Heart right ventricle (tissue), 16 donors: ENCODE results near the gene TNFAIP2. TPM values are rescaled to one million over a fixed set of nuclear protein-coding genes. Genes with fewer than 3 reads are reported as not detected.
"Not testable (repeated sequence)": the region's sequence is repeated elsewhere in the genome, so short reads cannot be mapped to it uniquely, and the experiment has no call there.

Experiments used
- ATAC-seq, 8 donors: fragments of 200-7000 bp; cut with Tn5 transposase; one replicate each; pipeline ENCODE4 v1.9.1; 2020; ENCODE audit warnings: mild to moderate bottlenecking in 8 of 8, moderate library complexity in 8 of 8, moderate number of reproducible peaks in 1 of 8
- DNase-seq, 2 donors: peaks; one replicate each; pipeline ENCODE4 v3.0.0-alpha.2; 2020
- H3K27ac ChIP-seq, 10 donors: fragments of 200-600 bp; sonication (generic) in 2 of 10; one replicate each; pipeline versions ENCODE4 v1.5.0 to v1.8.0; 2020 to 2022; ENCODE audit warnings: mild to moderate bottlenecking in 3 of 10
- H3K27me3 ChIP-seq, 7 donors: fragments of 200-600 bp; one replicate each; pipeline ENCODE4 v1.8.0; 2021 to 2022; ENCODE audit warnings: mild to moderate bottlenecking in 2 of 7
- H3K36me3 ChIP-seq, 9 donors: fragments of 200-600 bp; sonication (generic) in 1 of 9; one replicate each; pipeline versions ENCODE4 v1.5.0 to v1.8.0; 2020 to 2022; ENCODE audit warnings: mild to moderate bottlenecking in 2 of 9
- H3K4me1 ChIP-seq, 9 donors: fragments of 200-600 bp; sonication (generic) in 1 of 9; one replicate each; pipeline versions ENCODE4 v1.5.0 to v1.8.0; 2020 to 2022; ENCODE audit warnings: mild to moderate bottlenecking in 4 of 9
- H3K4me3 ChIP-seq, 10 donors: fragments of 200-600 bp; sonication (generic) in 2 of 10; one replicate each; pipeline versions ENCODE4 v1.5.0 to v1.8.0; 2020 to 2022; ENCODE audit warnings: mild to moderate bottlenecking in 7 of 10, moderate library complexity in 2 of 10
- H3K9me3 ChIP-seq, 11 donors: fragments of 200-600 bp in 10 of 11; sonication (generic) in 2 of 11; one replicate each; pipeline versions ENCODE4 v1.5.0 to v1.8.0; 2013 to 2022; ENCODE audit warnings: mild to moderate bottlenecking in 2 of 11, control low read depth in 1 of 11, moderate library complexity in 1 of 11
- CTCF ChIP-seq, 9 donors: fragments of 200-600 bp; sonication (generic) in 2 of 9; IDR thresholded peaks; one replicate each; pipeline versions ENCODE4 v1.5.0 to v1.8.0; 2021 to 2022; ENCODE audit warnings: antibody characterized with exemption in 9 of 9, mild to moderate bottlenecking in 5 of 9, moderate library complexity in 1 of 9
- WGBS, 2 donors: extraction: QIAGEN DNeasy Blood & Tissue Kit; methylation state at CpG; one replicate each; pipeline ENCODE4 v1.1.7; 2013; ENCODE audit warnings: inconsistent platforms in 1 of 2; 5-methylcytosine and 5-hydroxymethylcytosine counted together
- intact Hi-C, 10 donors: fragments of 100-400 bp; cut with DNase I; formaldehyde crosslinking; loops; one replicate each; pipeline versions ENCODE4 v1.11.1 to v1.14.2; 2022
- polyA plus RNA-seq, 2 donors: library from polyadenylated mRNA; stranded (reverse); fragments of 200-250 nt; gene quantifications; one replicate each; pipeline ENCODE4 v1.2.3, GENCODE V29; 2013
- total RNA-seq, 10 donors: library from RNA; stranded (reverse); fragmentation: NEBNext Ultra II Directional in 3 of 10; extraction: Animal tissue kit (Norgen Biotek cat#: 25700) in 3 of 10; gene quantifications; one replicate each; pipeline versions ENCODE4 v1.2.1 to v1.2.4, GENCODE V29; 2021 to 2023
- donor health status: Arrhythmogenic right ventricular cardiomyopathy.
- donor health status: ischemic (EF 13 %, LVEDD 7.1; RV severe dilation, severe dysfunction).
- donor health status: healthy with polysubstance abuse.
- donor health status: DM: no; HTN: yes; CAD: no.
- donor health status: DM: no; HTN: no; CAD: no.
- donor health status: ischemic (EF 25% LVEDD 6.9; RV normal size, moderate dysfunction).
- donor health status: ischemic (EF 25% LVEDD 5.7; RV mildly dilated, moderate dysfunction).
- donor health status: healthy.
- donor health status: DM: yes; HTN: yes; CAD: no.
- donor health status: Ischemic cardiomyopathy.
- donor health status: ischemic (EF 35%, LVEDD 5.7; RV mildly dilated, moderate dysfunction).
- donor health status: nonischemic (EF 11% LVEDD 7.7; RV severe dilation, severe dysfunction).
- donor health status: DM: yes; HTN: yes; CAD: no.
- donor health status: PGD.
- donor health status: ischemic (EF 29% LVEDD 5.4; RV normal size, mild dysfunction).
- donor health status: nonischemic (EF 23%, LVEDD 6.1; RV moderate dilation, normal function).

The TNFAIP2 gene
- total and polyA plus RNA-seq, 12 donors = 21.8 to 138 (median 42.0) TPM

- no peak overlapping the region for H3K4me3 ChIP-seq
- no peaks in the 10 kb centered on the region for H3K9me3 ChIP-seq
- no peak for TF ChIP-seq CTCF (IDR thresholded peaks at IDR 0.05)
- no peaks in the 10 kb centered on the region for H3K4me1 ChIP-seq
- no peaks in the 10 kb centered on the region for H3K36me3 ChIP-seq
- peak in 1 of 8 donors; percentile 38 for ATAC-seq
- no peak for DNase-seq
- H3K27ac ChIP-seq = no peak overlapping the region
- peaks cover 0 to 44% (median 26%) of the 10 kb centered on the region in 7 donors for H3K27me3 ChIP-seq
- 88 to 91% methylated on average over 19 of the region's 19 CpGs for WGBS, 2 donors
- intact Hi-C loops = no loop called here
These were observed 23.0 kb downstream of the TNFAIP2 start for GRCh38 chr14:103146141-103146709.

DNA sequence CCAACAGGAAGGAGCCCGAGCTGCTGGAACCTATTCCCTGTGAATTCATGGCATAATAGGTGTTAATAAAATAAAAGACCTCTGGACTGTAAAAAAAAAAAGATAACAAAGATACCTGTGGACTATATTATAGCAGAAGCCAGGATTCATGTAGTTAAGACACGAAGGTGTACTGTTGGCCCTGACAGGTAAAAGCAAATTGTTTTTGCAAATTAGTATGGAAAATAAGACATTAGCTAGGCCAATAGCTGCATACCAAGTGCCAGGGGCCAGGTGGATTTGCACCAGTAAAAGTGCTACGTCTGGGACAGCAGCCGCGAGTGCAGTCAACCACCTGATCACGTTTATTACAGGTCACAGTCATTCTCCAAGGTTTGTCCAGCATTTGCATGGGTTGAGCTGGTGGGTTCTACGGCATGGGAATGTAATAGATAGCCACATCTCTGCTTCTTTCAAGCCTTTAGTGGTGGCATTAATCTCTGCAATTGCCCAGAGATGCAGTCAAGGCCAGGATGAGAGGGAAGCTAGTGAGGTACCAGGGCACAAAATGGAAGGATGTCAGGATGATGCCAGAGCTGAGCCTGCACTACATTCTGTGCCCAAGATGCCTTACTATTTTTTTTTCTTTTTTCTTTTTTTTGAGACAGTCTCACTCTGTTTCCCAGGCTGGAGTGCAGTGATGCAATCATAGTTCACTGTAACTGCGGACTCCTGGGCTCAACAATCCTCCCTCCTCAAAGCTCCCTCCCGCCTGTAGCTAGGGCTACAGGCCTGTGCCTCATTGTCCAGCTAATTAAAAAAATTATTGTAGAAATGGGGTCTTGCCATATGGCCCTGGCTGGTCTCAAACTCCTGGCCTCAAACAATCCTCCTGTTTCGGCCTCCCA is 26.3 kb downstream of the TNFAIP2 start:
- H3K4me1 ChIP-seq = peaks cover 0 to 3% (median 0%) of the 10 kb centered on the region in 9 donors
- H3K36me3 ChIP-seq = no peaks in the 10 kb centered on the region
- intact Hi-C loops = no loop called here
- no peaks in the 10 kb centered on the region for H3K9me3 ChIP-seq
- 89 to 94% methylated on average over 10 of the region's 10 CpGs for WGBS, 2 donors
- TF ChIP-seq CTCF (IDR thresholded peaks at IDR 0.05) = no peak
- no peak for ATAC-seq
- no peak overlapping the region for H3K4me3 ChIP-seq
- H3K27ac ChIP-seq = no peak overlapping the region
- DNase-seq = no peak
- H3K27me3 ChIP-seq = peaks cover 0 to 19% (median 7%) of the 10 kb centered on the region in 7 donors

DNA sequence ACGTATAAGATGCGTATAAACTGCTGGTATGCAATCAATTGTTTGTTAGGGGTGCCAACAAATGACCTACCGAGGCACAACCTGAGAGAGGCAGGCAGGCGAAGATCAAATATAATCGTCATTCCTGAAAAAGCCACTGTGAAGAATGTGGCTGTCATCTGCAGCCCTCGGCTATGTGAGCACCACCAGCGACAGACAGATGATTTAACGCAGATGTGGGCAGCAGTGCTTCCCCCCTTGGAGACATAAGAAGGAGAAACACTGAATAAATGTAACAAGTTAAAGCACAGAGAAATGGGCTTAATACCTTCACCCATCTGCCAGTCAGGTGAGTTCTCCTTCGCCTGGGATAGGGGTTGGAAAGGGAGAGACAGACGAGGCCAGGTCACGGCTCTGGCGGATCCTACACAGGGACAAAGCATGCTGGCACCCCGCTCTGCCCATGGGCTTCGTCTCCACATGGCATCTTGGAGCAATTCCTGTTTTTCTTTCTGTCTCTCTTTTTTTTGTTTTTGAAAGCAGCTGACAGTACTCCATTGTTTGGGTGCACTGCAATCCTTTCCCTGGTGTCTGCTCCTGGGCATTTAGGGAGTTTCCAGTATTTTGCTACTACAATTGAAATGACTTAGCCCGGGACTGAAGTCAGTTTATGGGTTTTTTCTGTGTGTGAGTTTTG is 28.1 kb downstream of the TNFAIP2 start:
- Histone ChIP-seq H3K36me3 (no peaks in the 10 kb centered on the region), H3K4me1 (peaks cover 0 to 14% (median 7%) of the 10 kb centered on the region in 9 donors), H3K4me3 (no peak overlapping the region), H3K27ac (no peak overlapping the region), H3K27me3 (peaks cover 0 to 15% (median 3%) of the 10 kb centered on the region in 7 donors), H3K9me3 (no peaks in the 10 kb centered on the region)
- ATAC-seq (no peak), DNase-seq (no peak)
- intact Hi-C loops = no loop called here
- no peak for TF ChIP-seq CTCF (IDR thresholded peaks at IDR 0.05)
- WGBS, 2 donors = 60 to 64% methylated on average over 15 of the region's 15 CpGs

GRCh38 chr14:103155010-103155409 is 31.7 kb downstream of the TNFAIP2 start:
- no peak overlapping the region for H3K27ac ChIP-seq
- H3K36me3 ChIP-seq = no peaks in the 10 kb centered on the region
- ATAC-seq = peak; percentile 97 to 100 (median 98)
- no peaks in the 10 kb centered on the region for H3K9me3 ChIP-seq
- DNase-seq = peak; percentile 79 to 80
- no peak overlapping the region for H3K4me3 ChIP-seq
- H3K4me1 ChIP-seq = peaks cover 0 to 17% (median 7%) of the 10 kb centered on the region in 9 donors
- intact Hi-C loops = no loop called here
- WGBS, 2 donors = 34 to 40% methylated on average over 6 of the region's 6 CpGs
- no peak for TF ChIP-seq CTCF (IDR thresholded peaks at IDR 0.05)
- H3K27me3 ChIP-seq = peaks cover 0 to 8% (median 0%) of the 10 kb centered on the region in 7 donors

DNA sequence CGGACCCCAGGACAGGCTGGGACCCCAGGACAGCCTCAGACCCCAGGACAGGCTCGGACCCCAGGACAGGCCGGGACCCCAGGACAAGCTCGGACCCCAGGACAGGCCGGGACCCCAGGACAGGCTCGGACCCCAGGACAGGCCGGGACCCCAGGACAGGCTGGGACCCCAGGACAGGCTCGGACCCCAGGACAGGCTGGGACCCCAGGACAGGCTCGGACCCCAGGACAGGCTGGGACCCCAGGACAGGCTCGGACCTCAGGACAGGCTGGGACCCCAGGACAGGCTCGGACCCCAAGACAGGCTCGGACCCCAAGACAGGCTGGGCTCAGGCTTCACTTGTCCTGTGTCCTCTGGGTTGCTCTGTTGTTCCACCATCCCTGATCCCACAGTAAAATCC is 32.2 kb downstream of the TNFAIP2 start:
- 93 to 96% methylated on average over 7 to 12 of the region's 12 CpGs for WGBS, 2 donors
- intact Hi-C loops = not testable (repeated sequence)

More for the DNA sequence above, 32.2 kb downstream of the TNFAIP2 start:
- H3K9me3 ChIP-seq, H3K27me3 ChIP-seq, H3K4me3 ChIP-seq, H3K27ac ChIP-seq, H3K36me3 ChIP-seq, DNase-seq, ATAC-seq: not testable (repeated sequence)
- peaks cover 0 to 17% (median 7%) of the 10 kb centered on the region in 9 donors for H3K4me1 ChIP-seq
